ENCODE measurements around the gene MED12L.

The MED12L gene

DNA sequence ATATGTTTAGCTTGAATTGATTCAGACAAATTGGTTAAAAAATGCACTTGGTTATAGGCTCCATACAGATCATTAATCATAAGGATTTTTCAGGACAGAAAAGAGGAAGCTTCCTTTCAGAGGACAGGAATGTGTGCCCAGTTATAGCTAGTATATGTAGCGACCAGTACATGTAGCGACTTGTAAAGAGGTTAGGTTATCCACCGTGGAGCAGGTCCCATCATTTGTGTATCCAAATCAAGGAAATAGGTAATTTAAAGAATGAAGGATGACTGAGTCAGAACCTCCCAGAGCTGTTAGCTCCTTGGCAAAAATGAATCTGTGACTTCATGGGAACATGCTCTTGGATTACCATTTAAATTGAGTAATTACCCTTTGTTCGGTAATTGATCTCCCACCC lies 314.9 kb downstream of the MED12L start:
- no peaks in the 10 kb centered on the region for H3K9me3 ChIP-seq (ENCODE audit: severe bottlenecking)
- ATAC-seq (ENCODE audit: low read depth) (peak; percentile 36; the same call in 1 of the 3 replicates), DNase-seq (ENCODE audit: low spot score) (no peak)
- TF ChIP-seq, protein P1, sequence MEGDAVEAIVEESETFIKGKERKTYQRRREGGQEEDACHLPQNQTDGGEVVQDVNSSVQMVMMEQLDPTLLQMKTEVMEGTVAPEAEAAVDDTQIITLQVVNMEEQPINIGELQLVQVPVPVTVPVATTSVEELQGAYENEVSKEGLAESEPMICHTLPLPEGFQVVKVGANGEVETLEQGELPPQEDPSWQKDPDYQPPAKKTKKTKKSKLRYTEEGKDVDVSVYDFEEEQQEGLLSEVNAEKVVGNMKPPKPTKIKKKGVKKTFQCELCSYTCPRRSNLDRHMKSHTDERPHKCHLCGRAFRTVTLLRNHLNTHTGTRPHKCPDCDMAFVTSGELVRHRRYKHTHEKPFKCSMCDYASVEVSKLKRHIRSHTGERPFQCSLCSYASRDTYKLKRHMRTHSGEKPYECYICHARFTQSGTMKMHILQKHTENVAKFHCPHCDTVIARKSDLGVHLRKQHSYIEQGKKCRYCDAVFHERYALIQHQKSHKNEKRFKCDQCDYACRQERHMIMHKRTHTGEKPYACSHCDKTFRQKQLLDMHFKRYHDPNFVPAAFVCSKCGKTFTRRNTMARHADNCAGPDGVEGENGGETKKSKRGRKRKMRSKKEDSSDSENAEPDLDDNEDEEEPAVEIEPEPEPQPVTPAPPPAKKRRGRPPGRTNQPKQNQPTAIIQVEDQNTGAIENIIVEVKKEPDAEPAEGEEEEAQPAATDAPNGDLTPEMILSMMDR (IDR thresholded peaks at IDR 0.05; ENCODE audit: poor library complexity, severe bottlenecking): no peak
- H3K4me1 ChIP-seq (ENCODE audit: insufficient read depth, poor library complexity, severe bottlenecking): peaks cover 7% of the 10 kb centered on the region
- no peaks in the 10 kb centered on the region for H3K27me3 ChIP-seq (ENCODE audit: insufficient read depth, poor library complexity, severe bottlenecking)
- no peaks in the 10 kb centered on the region for H3K36me3 ChIP-seq (ENCODE audit: low read depth)
- H3K27ac ChIP-seq (ENCODE audit: poor library complexity, severe bottlenecking): no peak overlapping the region
- no peak overlapping the region for H3K4me3 ChIP-seq (ENCODE audit: severe bottlenecking)

DNA sequence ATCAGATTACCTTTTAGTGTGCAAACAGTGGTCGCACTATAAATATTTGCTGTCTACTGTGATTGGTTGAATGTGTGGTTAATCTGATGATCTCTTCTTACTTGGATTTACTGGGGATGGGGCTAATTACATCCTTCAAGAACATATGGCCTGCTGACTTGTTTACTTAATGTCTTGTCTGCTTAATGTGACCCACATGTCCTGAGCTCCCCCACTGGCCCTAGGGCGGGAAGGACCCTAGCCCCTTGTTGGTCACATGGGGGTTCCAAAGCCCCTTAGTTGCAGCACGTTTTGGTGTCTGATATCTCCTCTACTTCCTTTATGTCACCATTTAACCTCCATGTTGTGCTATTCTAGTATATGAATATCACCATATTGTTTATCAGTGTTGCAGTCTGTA lies 316.9 kb downstream of the MED12L start:
- H3K27me3 ChIP-seq (ENCODE audit: insufficient read depth, poor library complexity, severe bottlenecking): no peaks in the 10 kb centered on the region
- H3K9me3 ChIP-seq (ENCODE audit: severe bottlenecking): no peaks in the 10 kb centered on the region
- H3K36me3 ChIP-seq (ENCODE audit: low read depth): no peaks in the 10 kb centered on the region
- no peak overlapping the region for H3K4me3 ChIP-seq (ENCODE audit: severe bottlenecking)
- TF ChIP-seq, protein P1 (IDR thresholded peaks at IDR 0.05; ENCODE audit: poor library complexity, severe bottlenecking): no peak
- no peak for ATAC-seq (ENCODE audit: low read depth)
- H3K27ac ChIP-seq (ENCODE audit: poor library complexity, severe bottlenecking): no peak overlapping the region
- DNase-seq (ENCODE audit: low spot score): no peak
- no peaks in the 10 kb centered on the region for H3K4me1 ChIP-seq (ENCODE audit: insufficient read depth, poor library complexity, severe bottlenecking)

DNA sequence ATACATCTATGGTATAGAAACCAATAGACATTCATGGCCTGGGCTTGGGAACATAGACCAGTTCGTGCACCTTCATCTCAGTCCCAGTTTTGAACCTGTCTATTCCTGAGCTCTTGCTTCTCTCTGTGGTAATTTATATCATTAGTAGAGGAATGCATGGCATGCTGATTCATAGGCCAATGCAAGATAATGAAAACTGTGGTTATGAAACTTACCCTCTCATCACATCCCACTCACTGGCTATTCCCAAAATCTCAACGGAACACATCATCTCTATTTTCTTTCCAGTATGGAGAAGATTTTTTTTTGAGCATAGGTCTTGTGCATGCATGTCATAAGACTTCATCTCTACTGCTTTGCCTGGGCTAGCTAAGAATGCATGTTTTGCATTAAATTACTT lies 317.8 kb downstream of the MED12L start:
- Histone ChIP-seq H3K27me3 (ENCODE audit: insufficient read depth, poor library complexity, severe bottlenecking) (no peaks in the 10 kb centered on the region), H3K27ac (ENCODE audit: poor library complexity, severe bottlenecking) (no peak overlapping the region), H3K4me3 (ENCODE audit: severe bottlenecking) (no peak overlapping the region), H3K36me3 (ENCODE audit: low read depth) (no peaks in the 10 kb centered on the region), H3K9me3 (ENCODE audit: severe bottlenecking) (no peaks in the 10 kb centered on the region), H3K4me1 (ENCODE audit: insufficient read depth, poor library complexity, severe bottlenecking) (no peaks in the 10 kb centered on the region)
- no peak for ATAC-seq (ENCODE audit: low read depth)
- TF ChIP-seq, protein P1 (IDR thresholded peaks at IDR 0.05; ENCODE audit: poor library complexity, severe bottlenecking): no peak
- DNase-seq (ENCODE audit: low spot score): no peak

DNA sequence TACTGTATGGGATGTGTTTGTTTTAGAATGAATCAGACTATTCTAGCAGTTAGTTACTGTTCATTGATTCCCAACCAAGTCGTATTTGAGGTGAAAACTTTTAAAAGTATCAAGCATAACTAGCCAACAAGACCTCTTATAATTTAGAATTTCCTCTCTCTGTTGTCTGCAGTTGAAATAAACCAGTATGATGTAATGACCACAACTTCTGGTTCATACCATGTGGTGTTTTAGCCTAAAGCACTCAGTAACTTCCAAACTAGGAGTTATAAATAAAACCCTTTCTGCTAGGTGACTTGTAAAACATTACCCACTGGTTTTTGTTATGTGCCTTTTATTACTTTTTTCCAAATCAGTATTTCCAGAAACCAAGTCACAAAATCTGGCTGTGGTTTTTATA lies 318.9 kb downstream of the MED12L start:
- TF ChIP-seq, protein P1 (IDR thresholded peaks at IDR 0.05; ENCODE audit: poor library complexity, severe bottlenecking): no peak
- H3K9me3 ChIP-seq (ENCODE audit: severe bottlenecking): no peaks in the 10 kb centered on the region
- no peak for DNase-seq (ENCODE audit: low spot score)
- H3K27me3 ChIP-seq (ENCODE audit: insufficient read depth, poor library complexity, severe bottlenecking): no peaks in the 10 kb centered on the region
- H3K27ac ChIP-seq (ENCODE audit: poor library complexity, severe bottlenecking): no peak overlapping the region
- H3K4me3 ChIP-seq (ENCODE audit: severe bottlenecking): no peak overlapping the region
- no peaks in the 10 kb centered on the region for H3K4me1 ChIP-seq (ENCODE audit: insufficient read depth, poor library complexity, severe bottlenecking)
- no peak for ATAC-seq (ENCODE audit: low read depth)
- H3K36me3 ChIP-seq (ENCODE audit: low read depth): no peaks in the 10 kb centered on the region

DNA sequence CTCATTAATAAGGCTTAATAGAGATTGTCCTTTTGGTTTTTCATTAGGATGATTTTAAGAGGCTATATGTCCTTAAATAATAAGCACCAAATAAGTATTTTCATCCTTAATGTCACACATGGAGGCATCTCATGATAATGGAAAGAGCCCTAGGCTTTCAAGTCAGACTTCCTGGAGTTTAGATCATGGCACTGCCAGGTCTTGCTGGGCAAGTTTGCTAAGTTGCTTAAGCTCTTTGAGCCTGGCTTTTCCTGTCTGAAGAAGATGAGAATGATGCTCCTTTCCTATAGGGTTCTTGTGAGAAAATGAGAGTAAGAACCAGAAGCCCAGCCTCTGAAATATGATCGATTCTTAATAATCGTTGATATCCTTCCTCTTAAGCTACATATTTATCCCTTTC lies 322.5 kb downstream of the MED12L start:
- H3K27me3 ChIP-seq (ENCODE audit: insufficient read depth, poor library complexity, severe bottlenecking): no peaks in the 10 kb centered on the region

More for the DNA sequence above, 322.5 kb downstream of the MED12L start:
- DNase-seq (ENCODE audit: low spot score): no peak
- TF ChIP-seq, protein P1 (IDR thresholded peaks at IDR 0.05; ENCODE audit: poor library complexity, severe bottlenecking): no peak
- no peaks in the 10 kb centered on the region for H3K9me3 ChIP-seq (ENCODE audit: severe bottlenecking)
- H3K36me3 ChIP-seq (ENCODE audit: low read depth): no peaks in the 10 kb centered on the region
- no peak for ATAC-seq (ENCODE audit: low read depth)
- H3K4me3 ChIP-seq (ENCODE audit: severe bottlenecking): no peak overlapping the region
- H3K27ac ChIP-seq (ENCODE audit: poor library complexity, severe bottlenecking): no peak overlapping the region
- no peaks in the 10 kb centered on the region for H3K4me1 ChIP-seq (ENCODE audit: insufficient read depth, poor library complexity, severe bottlenecking)
